Endothelial cell of umbilical vein (primary cell): ENCODE measurements around the gene ABHD13. TPM values are rescaled to one million over a fixed set of nuclear protein-coding genes. Genes with fewer than 3 reads are reported as not detected.
A peak's percentile ranks its signal among the peaks of the same experiment; 100 is the strongest.

Experiments
- BruUV-seq: library from RNA; stranded (reverse); fragments of 400-500 nt; replicated peaks from 2 replicates; lab custom pipeline; 2021; lab: Mats Ljungman, UMichigan
- CTCF ChIA-PET: fragments of 300-600, 350-600 bp; sonication (Branson Sonifier 250); formaldehyde crosslinking; loops from one replicate; lab custom pipeline; 2021; ENCODE audit warnings: antibody characterized with exemption, inconsistent platforms; lab: Charles Lee
- POLR2A ChIA-PET: fragments of 300-600, 350-600 bp; sonication (Branson Sonifier 250); formaldehyde crosslinking; loops from one replicate; lab custom pipeline; 2021; ENCODE audit warnings: antibody characterized with exemption, inconsistent platforms; lab: Charles Lee
- DNase-seq: peaks from one replicate; pipeline ENCODE4 v3.0.0-alpha.2; 2011; ENCODE audit warnings: low read depth, low spot score
- FAIRE-seq: peaks from 2 replicates; lab custom pipeline; 2011; peaks lifted over from hg19 to GRCh38; lab: Jason Lieb, UNC
- H2AFZ ChIP-seq: 2 replicates; pipeline ENCODE4 v1.6.0; 2012; ENCODE audit warnings: low read depth, low read length, control low read depth, inconsistent platforms
- H3K27ac ChIP-seq: 2 replicates; pipeline ENCODE4 v1.5.1; 2011; ENCODE audit warnings: low read depth, mild to moderate bottlenecking, control low read depth, low read length, moderate library complexity; ENCODE audit not compliant: insufficient read depth
- H3K27me3 ChIP-seq, 2 experiments: 2 replicates each; pipeline versions ENCODE4 v1.6.0 to v1.6.1; 2011; ENCODE audit warnings: low read length in 2 of 2, mixed read lengths in 1 of 2; ENCODE audit not compliant: control insufficient read depth in 2 of 2, insufficient read depth in 2 of 2
- H3K36me3 ChIP-seq, 2 experiments: 2 replicates in 1 of 2; 3 replicates in 1 of 2; pipeline ENCODE4 v1.5.1; 2011; ENCODE audit warnings: low read length in 2 of 2, mild to moderate bottlenecking in 1 of 2, moderate library complexity in 1 of 2; ENCODE audit not compliant: control insufficient read depth in 2 of 2, insufficient read depth in 2 of 2; ENCODE audit errors: extremely low read depth in 1 of 2
- H3K4me1 ChIP-seq: 3 replicates; pipeline ENCODE4 v1.5.1; 2011; ENCODE audit warnings: mild to moderate bottlenecking, low read length; ENCODE audit not compliant: control insufficient read depth, insufficient read depth; ENCODE audit errors: extremely low read depth
- H3K4me2 ChIP-seq: 2 replicates; pipeline ENCODE4 v1.6.1; 2011; ENCODE audit warnings: low read length, control low read depth, mixed read lengths; ENCODE audit not compliant: insufficient read depth
- H3K4me3 ChIP-seq, 3 experiments: fragments of 200-600 bp in 1 of 3; sonication (generic), shearing (Covaris generic) in 1 of 3; replicated peaks in 1 of 3; 2 replicates each; pipeline ENCODE4 v1.5.1; 2011 to 2016; ENCODE audit warnings: control low read depth in 3 of 3, low read length in 3 of 3, mild to moderate bottlenecking in 2 of 3, inconsistent platforms in 1 of 3, low read depth in 1 of 3, moderate library complexity in 1 of 3; ENCODE audit not compliant: insufficient read depth in 1 of 3
- H3K79me2 ChIP-seq: 2 replicates; pipeline ENCODE4 v1.6.0; 2012; ENCODE audit warnings: low read length, inconsistent platforms; ENCODE audit not compliant: control insufficient read depth, insufficient read depth
- H3K9ac ChIP-seq: replicated peaks from 2 replicates; pipeline ENCODE3; 2011; ENCODE audit warnings: low read length, control low read depth; ENCODE audit not compliant: insufficient read depth; ENCODE audit errors: extremely low read depth
- H3K9me1 ChIP-seq: replicated peaks from 3 replicates; pipeline ENCODE4 v1.6.0; 2011; ENCODE audit warnings: mild to moderate bottlenecking, low read length; ENCODE audit not compliant: control insufficient read depth, insufficient read depth; ENCODE audit errors: extremely low read depth
- H3K9me3 ChIP-seq: replicated peaks from 2 replicates; pipeline ENCODE4 v1.5.1; 2012; ENCODE audit warnings: low read length, inconsistent platforms; ENCODE audit not compliant: control insufficient read depth, insufficient read depth
- H4K20me1 ChIP-seq: replicated peaks from 2 replicates; pipeline ENCODE3; 2011; ENCODE audit warnings: mild to moderate bottlenecking, low read length; ENCODE audit not compliant: control insufficient read depth, insufficient read depth; ENCODE audit errors: extremely low read depth
- EZH2 ChIP-seq: IDR thresholded peaks from 2 replicates; pipeline ENCODE4 v1.6.1; 2012; ENCODE audit warnings: borderline replicate concordance, low read depth, mild to moderate bottlenecking, moderate library complexity, low read length, inconsistent platforms; ENCODE audit not compliant: severe bottlenecking
- FOS ChIP-seq: IDR thresholded peaks from 2 replicates; pipeline ENCODE4 v1.6.1; 2011; ENCODE audit warnings: mild to moderate bottlenecking, low read length, moderate library complexity, borderline replicate concordance; ENCODE audit not compliant: insufficient read depth
- GATA2 ChIP-seq: IDR thresholded peaks from 2 replicates; pipeline ENCODE4 v1.7.0; 2011; ENCODE audit warnings: low read depth, mild to moderate bottlenecking, moderate library complexity, mixed read lengths, low read length; ENCODE audit not compliant: insufficient read length, insufficient read depth
- MAX ChIP-seq: IDR thresholded peaks from 2 replicates; pipeline ENCODE4 v1.6.1; 2011; ENCODE audit not compliant: insufficient read depth, insufficient read length
- MYC ChIP-seq: IDR thresholded peaks from one replicate; pipeline ENCODE4 v1.6.1; 2011; ENCODE audit warnings: mild to moderate bottlenecking, low read depth, low read length
- POLR2AphosphoS5 ChIP-seq: IDR thresholded peaks from 2 replicates; pipeline ENCODE4 v1.6.1; 2012; ENCODE audit warnings: low read depth, mild to moderate bottlenecking, control low read depth, low read length, moderate library complexity; ENCODE audit not compliant: insufficient read depth
- dilution Hi-C: fragments of 300-500 bp; cut with MboI; formaldehyde crosslinking; loops from one replicate; pipeline ENCODE4 v1.15.0; 2019; ENCODE audit warnings: low sequenced_read_pairs; ENCODE audit not compliant: extremely low pct_ligation_motif_present
- intact Hi-C: fragments of 100-400 bp; cut with micrococcal nuclease; formaldehyde crosslinking; loops from one replicate; pipeline ENCODE4 v1.10.0; 2022
- polyA plus RNA-seq, 4 experiments: library from polyadenylated mRNA; depleted of rRNA in 3 of 4; stranded (reverse) in 3 of 4; unstranded in 1 of 4; fragments of >200 nt; gene quantifications; 2 replicates each; pipeline versions ENCODE4 v1.2.1 to v1.2.3, GENCODE V29; 2011 to 2012; ENCODE audit warnings: missing spikeins in 1 of 4
- total RNA-seq: library from RNA; stranded (reverse); gene quantifications from 2 replicates; pipeline ENCODE4 v1.2.3, GENCODE V29; 2021
- TF ChIP-seq, protein P1 (sequence below), 2 donors: IDR thresholded peaks; 1 replicate in 1 of 2; 2 replicates in 1 of 2; pipeline ENCODE4 v1.5.1; 2011; ENCODE audit warnings: low read length in 2 of 2, mild to moderate bottlenecking in 2 of 2, moderate library complexity in 2 of 2, control low read depth in 1 of 2, inconsistent platforms in 1 of 2, low read depth in 1 of 2; ENCODE audit not compliant: insufficient read depth in 1 of 2; ENCODE audit errors: extremely low read depth in 1 of 2

Gene ABHD13
- total and polyA plus RNA-seq, 2 donors (not counting 3 experiments of a cell fraction or from before 2014, with no cell fraction given), result 3.9 to 7.2 TPM

GRCh38 chr13:108176685-108177274 lies 41.4 kb upstream of the ABHD13 start:
- H4K20me1 ChIP-seq, result no peaks in the 10 kb centered on the region
- FAIRE-seq (peak; percentile 48), DNase-seq (peak; percentile 18)
- ChIA-PET POLR2A (no interaction called here), CTCF (interaction anchor here (0.8 to 1.7 kb wide), 5 partner anchors 37 to 718 kb away, joined by 3 to 11 read pairs (median 4); partner anchors contain the start of gene LIG4)
- TF ChIP-seq GATA2 (no peak), MYC (no peak), MAX (no peak), POLR2AphosphoS5 (no peak), EZH2 (no peak), FOS (no peak)
- TF ChIP-seq, protein P1, sequence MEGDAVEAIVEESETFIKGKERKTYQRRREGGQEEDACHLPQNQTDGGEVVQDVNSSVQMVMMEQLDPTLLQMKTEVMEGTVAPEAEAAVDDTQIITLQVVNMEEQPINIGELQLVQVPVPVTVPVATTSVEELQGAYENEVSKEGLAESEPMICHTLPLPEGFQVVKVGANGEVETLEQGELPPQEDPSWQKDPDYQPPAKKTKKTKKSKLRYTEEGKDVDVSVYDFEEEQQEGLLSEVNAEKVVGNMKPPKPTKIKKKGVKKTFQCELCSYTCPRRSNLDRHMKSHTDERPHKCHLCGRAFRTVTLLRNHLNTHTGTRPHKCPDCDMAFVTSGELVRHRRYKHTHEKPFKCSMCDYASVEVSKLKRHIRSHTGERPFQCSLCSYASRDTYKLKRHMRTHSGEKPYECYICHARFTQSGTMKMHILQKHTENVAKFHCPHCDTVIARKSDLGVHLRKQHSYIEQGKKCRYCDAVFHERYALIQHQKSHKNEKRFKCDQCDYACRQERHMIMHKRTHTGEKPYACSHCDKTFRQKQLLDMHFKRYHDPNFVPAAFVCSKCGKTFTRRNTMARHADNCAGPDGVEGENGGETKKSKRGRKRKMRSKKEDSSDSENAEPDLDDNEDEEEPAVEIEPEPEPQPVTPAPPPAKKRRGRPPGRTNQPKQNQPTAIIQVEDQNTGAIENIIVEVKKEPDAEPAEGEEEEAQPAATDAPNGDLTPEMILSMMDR (IDR thresholded peaks at IDR 0.05; ENCODE audit: extremely low read depth in 1 of 2, insufficient read depth in 1 of 2, low read depth in 1 of 2, low read length in 2 of 2), result peak; percentile 41 to 50
- H3K27ac ChIP-seq, result no peak overlapping the region
- no peak overlapping the region for H3K9ac ChIP-seq
- H3K9me1 ChIP-seq, result no peaks in the 10 kb centered on the region
- no peak overlapping the region for H2AFZ ChIP-seq
- intact Hi-C loops, result loop anchor here (2.0 kb wide), 1 partner anchor 718 kb away; no protein-coding TSS in a partner anchor
- H3K4me1 ChIP-seq, result no peaks in the 10 kb centered on the region
- no peaks in the 10 kb centered on the region for H3K79me2 ChIP-seq
- H3K4me2 ChIP-seq, result no peak overlapping the region
- no peaks in the 10 kb centered on the region for H3K9me3 ChIP-seq
- BruUV-seq, result no TSS peak
- dilution Hi-C loops, result no loop called here
- H3K4me3 ChIP-seq, result no peak overlapping the region
- H3K36me3 ChIP-seq, result no peaks in the 10 kb centered on the region
- H3K27me3 ChIP-seq, result no peaks in the 10 kb centered on the region
